ENCODE results near the gene WFIKKN2. TPM values are rescaled to one million over a fixed set of nuclear protein-coding genes. Genes with fewer than 3 reads are reported as not detected.
"Not testable (repeated sequence)": the region's sequence is repeated elsewhere in the genome, so short reads cannot be mapped to it uniquely, and the experiment has no call there.

Gene WFIKKN2
- polyA plus RNA-seq, 1 donor (not counting 4 experiments of a cell fraction or from before 2014, with no cell fraction given): not detected

DNA sequence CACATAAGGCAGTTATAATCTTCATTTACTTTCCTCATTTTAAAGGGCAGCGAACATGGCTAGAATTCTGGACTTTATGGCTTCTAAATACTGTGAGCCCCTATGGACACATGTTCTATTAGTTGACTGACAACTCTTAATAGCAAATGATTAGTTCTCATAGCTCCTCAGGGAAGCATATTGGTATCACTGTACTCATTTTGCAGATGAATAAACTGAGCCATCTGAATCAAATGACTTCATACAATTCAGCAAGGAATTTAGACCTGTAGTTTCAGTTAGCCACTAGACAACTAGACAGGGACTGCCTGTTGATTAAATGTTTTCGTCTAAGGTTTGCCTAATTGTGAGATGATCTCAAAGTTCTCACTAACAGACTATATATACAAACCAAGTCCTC, 21.0 kb downstream of the WFIKKN2 start:
- Histone ChIP-seq H3K9ac (ENCODE audit: control insufficient read depth, extremely low read depth, insufficient read depth, low read length) (no peak overlapping the region), H3K27me3 (ENCODE audit: control insufficient read depth, extremely low read depth, insufficient read depth, low read length) (no peaks in the 10 kb centered on the region), H3K27ac (ENCODE audit: control insufficient read depth, insufficient read depth, low read length) (no peak overlapping the region), H3K4me2 (ENCODE audit: control insufficient read depth, extremely low read depth, insufficient read depth, low read depth, low read length) (no peak overlapping the region), H2AFZ (ENCODE audit: control insufficient read depth, low read length) (no peak overlapping the region), H3K9me1 (ENCODE audit: control insufficient read depth, extremely low read depth, insufficient read depth, low read length) (no peaks in the 10 kb centered on the region), H3K4me3 (ENCODE audit: control insufficient read depth in 2 of 3, extremely low read depth in 1 of 3, insufficient read depth in 2 of 3, low read depth in 1 of 3, low read length in 3 of 3) (no peak overlapping the region), H3K4me1 (ENCODE audit: control insufficient read depth, extremely low read depth, insufficient read depth, low read length) (peaks cover 11% of the 10 kb centered on the region), H4K20me1 (ENCODE audit: control insufficient read depth, extremely low read depth, insufficient read depth, low read length) (no peaks in the 10 kb centered on the region), H3K36me3 (ENCODE audit: control insufficient read depth in 2 of 2, extremely low read depth in 1 of 2, insufficient read depth in 2 of 2, low read length in 2 of 2) (no peaks in the 10 kb centered on the region), H3K9me3 (ENCODE audit: control insufficient read depth, low read depth, low read length) (no peaks in the 10 kb centered on the region), H3K79me2 (ENCODE audit: control insufficient read depth, insufficient read depth, low read length) (no peaks in the 10 kb centered on the region)
- dilution Hi-C loops (cut with MboI; ENCODE audit: extremely low pct_ligation_motif_present, low sequenced_read_pairs): loop anchor here (25.0 kb wide), 1 partner anchor 106 kb away; no protein-coding TSS in a partner anchor
- TF ChIP-seq, protein P1, sequence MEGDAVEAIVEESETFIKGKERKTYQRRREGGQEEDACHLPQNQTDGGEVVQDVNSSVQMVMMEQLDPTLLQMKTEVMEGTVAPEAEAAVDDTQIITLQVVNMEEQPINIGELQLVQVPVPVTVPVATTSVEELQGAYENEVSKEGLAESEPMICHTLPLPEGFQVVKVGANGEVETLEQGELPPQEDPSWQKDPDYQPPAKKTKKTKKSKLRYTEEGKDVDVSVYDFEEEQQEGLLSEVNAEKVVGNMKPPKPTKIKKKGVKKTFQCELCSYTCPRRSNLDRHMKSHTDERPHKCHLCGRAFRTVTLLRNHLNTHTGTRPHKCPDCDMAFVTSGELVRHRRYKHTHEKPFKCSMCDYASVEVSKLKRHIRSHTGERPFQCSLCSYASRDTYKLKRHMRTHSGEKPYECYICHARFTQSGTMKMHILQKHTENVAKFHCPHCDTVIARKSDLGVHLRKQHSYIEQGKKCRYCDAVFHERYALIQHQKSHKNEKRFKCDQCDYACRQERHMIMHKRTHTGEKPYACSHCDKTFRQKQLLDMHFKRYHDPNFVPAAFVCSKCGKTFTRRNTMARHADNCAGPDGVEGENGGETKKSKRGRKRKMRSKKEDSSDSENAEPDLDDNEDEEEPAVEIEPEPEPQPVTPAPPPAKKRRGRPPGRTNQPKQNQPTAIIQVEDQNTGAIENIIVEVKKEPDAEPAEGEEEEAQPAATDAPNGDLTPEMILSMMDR (optimal IDR thresholded peaks at IDR 0.05 in 1 of 3, IDR thresholded peaks at IDR 0.05 in 1 of 3, conservative IDR thresholded peaks at IDR 0.05 in 1 of 3; ENCODE audit: extremely low read depth in 1 of 3, insufficient read depth in 2 of 3, low read length in 3 of 3): no peak
- TF ChIP-seq EZH2 (IDR thresholded peaks at IDR 0.05; ENCODE audit: low read length): no peak
- DNase-seq (ENCODE audit: low read depth, low spot score): no peak
- FAIRE-seq: no peak

- H3K4me2 ChIP-seq (ENCODE audit: control insufficient read depth, extremely low read depth, insufficient read depth, low read depth, low read length): no peak overlapping the region
- FAIRE-seq: no peak
Measured at GRCh38 chr17:50858486-50859225, 23.3 kb downstream of the WFIKKN2 start.

DNA sequence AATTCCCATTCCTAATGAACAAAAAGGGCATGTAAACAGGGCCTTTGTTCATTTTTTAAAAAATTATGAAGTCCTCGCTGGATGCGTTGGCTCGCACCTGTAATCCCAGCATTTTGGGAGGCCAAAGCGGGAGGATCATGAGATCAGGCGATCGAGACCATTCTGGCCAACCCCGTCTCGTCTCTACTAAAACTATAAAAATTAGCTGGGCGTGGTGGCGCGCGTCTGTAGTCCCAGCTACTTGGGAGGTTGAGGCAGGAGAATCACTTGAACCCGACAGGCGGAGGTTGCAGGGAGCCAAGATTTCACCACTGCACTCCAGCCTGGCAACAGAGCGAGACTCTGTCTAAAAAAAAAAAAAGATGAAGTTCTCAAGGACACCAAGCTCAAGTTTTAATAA, 24.3 kb downstream of the WFIKKN2 start:
- H3K79me2 ChIP-seq (ENCODE audit: control insufficient read depth, insufficient read depth, low read length): peaks cover 20% of the 10 kb centered on the region
- peaks cover 14% of the 10 kb centered on the region for H4K20me1 ChIP-seq (ENCODE audit: control insufficient read depth, extremely low read depth, insufficient read depth, low read length)
- not testable (repeated sequence) for H3K27ac ChIP-seq (ENCODE audit: control insufficient read depth, insufficient read depth, low read length); H3K4me2 ChIP-seq (ENCODE audit: control insufficient read depth, extremely low read depth, insufficient read depth, low read depth, low read length); H3K9ac ChIP-seq (ENCODE audit: control insufficient read depth, extremely low read depth, insufficient read depth, low read length); H3K9me3 ChIP-seq (ENCODE audit: control insufficient read depth, low read depth, low read length); H3K27me3 ChIP-seq (ENCODE audit: control insufficient read depth, extremely low read depth, insufficient read depth, low read length); DNase-seq (ENCODE audit: low read depth, low spot score); H3K4me3 ChIP-seq (ENCODE audit: control insufficient read depth in 2 of 3, extremely low read depth in 1 of 3, insufficient read depth in 2 of 3, low read depth in 1 of 3, low read length in 3 of 3); H3K9me1 ChIP-seq (ENCODE audit: control insufficient read depth, extremely low read depth, insufficient read depth, low read length); FAIRE-seq; H2AFZ ChIP-seq (ENCODE audit: control insufficient read depth, low read length)
- dilution Hi-C loops (cut with MboI; ENCODE audit: extremely low pct_ligation_motif_present, low sequenced_read_pairs): loop anchor here (25.0 kb wide), 1 partner anchor 103 kb away; no protein-coding TSS in a partner anchor
- H3K4me1 ChIP-seq (ENCODE audit: control insufficient read depth, extremely low read depth, insufficient read depth, low read length): peaks cover 16% of the 10 kb centered on the region
- H3K36me3 ChIP-seq (ENCODE audit: control insufficient read depth in 2 of 2, extremely low read depth in 1 of 2, insufficient read depth in 2 of 2, low read length in 2 of 2): peaks cover 7 to 14% of the 10 kb centered on the region in 2 experiments

More at GRCh38 chr17:50858486-50859225, 23.3 kb downstream of the WFIKKN2 start:
- Histone ChIP-seq H3K79me2 (ENCODE audit: control insufficient read depth, insufficient read depth, low read length) (peaks cover 9% of the 10 kb centered on the region), H3K27me3 (ENCODE audit: control insufficient read depth, extremely low read depth, insufficient read depth, low read length) (no peaks in the 10 kb centered on the region), H3K9me3 (ENCODE audit: control insufficient read depth, low read depth, low read length) (no peaks in the 10 kb centered on the region), H3K36me3 (ENCODE audit: control insufficient read depth in 2 of 2, extremely low read depth in 1 of 2, insufficient read depth in 2 of 2, low read length in 2 of 2) (peaks cover 7 to 13% of the 10 kb centered on the region in 2 experiments), H3K9ac (ENCODE audit: control insufficient read depth, extremely low read depth, insufficient read depth, low read length) (no peak overlapping the region), H3K4me1 (ENCODE audit: control insufficient read depth, extremely low read depth, insufficient read depth, low read length) (peaks cover 9% of the 10 kb centered on the region), H3K9me1 (ENCODE audit: control insufficient read depth, extremely low read depth, insufficient read depth, low read length) (no peaks in the 10 kb centered on the region), H3K27ac (ENCODE audit: control insufficient read depth, insufficient read depth, low read length) (no peak overlapping the region), H3K4me3 (ENCODE audit: control insufficient read depth in 2 of 3, extremely low read depth in 1 of 3, insufficient read depth in 2 of 3, low read depth in 1 of 3, low read length in 3 of 3) (no peak overlapping the region), H2AFZ (ENCODE audit: control insufficient read depth, low read length) (no peak overlapping the region), H4K20me1 (ENCODE audit: control insufficient read depth, extremely low read depth, insufficient read depth, low read length) (peaks cover 9% of the 10 kb centered on the region)
- no peak for DNase-seq (ENCODE audit: low read depth, low spot score)
- TF ChIP-seq, protein P1 (optimal IDR thresholded peaks at IDR 0.05 in 1 of 3, IDR thresholded peaks at IDR 0.05 in 1 of 3, conservative IDR thresholded peaks at IDR 0.05 in 1 of 3; ENCODE audit: extremely low read depth in 1 of 3, insufficient read depth in 2 of 3, low read length in 3 of 3): no peak
- no peak for TF ChIP-seq EZH2 (IDR thresholded peaks at IDR 0.05; ENCODE audit: low read length)
- dilution Hi-C loops (cut with MboI; ENCODE audit: extremely low pct_ligation_motif_present, low sequenced_read_pairs): loop anchor here (25.0 kb wide), 1 partner anchor 104 kb away; no protein-coding TSS in a partner anchor

Measured in keratinocyte (primary cell).